Activated CD4-positive, alpha-beta T cell treated with anti-CD3 and anti-CD28 coated beads, Interleukin-2, amount 50 U/mL, for 4 hours (primary cell): ENCODE results near the gene CCDC183.
A peak's percentile ranks its signal among the peaks of the same experiment; 100 is the strongest.
"Not testable (repeated sequence)": the region's sequence is repeated elsewhere in the genome, so short reads cannot be mapped to it uniquely, and the experiment has no call there.

Source experiments
- DNase-seq, 2 experiments: peaks; one replicate each; pipeline ENCODE4 v3.0.0-alpha.2; 2020

Gene CCDC183

DNA sequence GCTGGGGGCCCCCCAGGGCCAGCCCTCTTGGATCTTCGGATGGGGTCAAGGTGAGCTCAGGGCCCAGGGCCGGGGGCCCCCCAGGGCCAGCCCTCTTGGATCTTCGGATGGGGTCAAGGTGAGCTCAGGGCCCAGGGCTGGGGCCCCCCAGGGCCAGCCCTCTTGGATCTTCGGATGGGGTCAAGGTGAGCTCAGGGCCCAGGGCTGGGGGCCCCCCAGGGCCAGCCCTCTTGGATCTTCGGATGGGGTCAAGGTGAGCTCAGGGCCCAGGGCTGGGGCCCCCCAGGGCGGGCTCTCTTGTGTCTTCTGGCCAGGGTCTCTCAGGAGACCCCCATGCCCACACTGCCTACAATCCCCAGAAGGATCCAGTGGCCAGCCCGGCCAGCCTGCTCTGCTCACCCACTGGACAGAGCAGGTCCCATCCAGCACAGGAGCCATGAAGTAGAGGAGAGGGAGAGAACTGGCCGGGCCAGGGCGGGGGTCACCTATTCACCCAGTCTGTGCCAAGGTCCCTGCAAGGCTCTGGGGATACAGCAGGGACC lies 6.9 kb downstream of the CCDC183 start:
- not testable (repeated sequence) for DNase-seq

DNA sequence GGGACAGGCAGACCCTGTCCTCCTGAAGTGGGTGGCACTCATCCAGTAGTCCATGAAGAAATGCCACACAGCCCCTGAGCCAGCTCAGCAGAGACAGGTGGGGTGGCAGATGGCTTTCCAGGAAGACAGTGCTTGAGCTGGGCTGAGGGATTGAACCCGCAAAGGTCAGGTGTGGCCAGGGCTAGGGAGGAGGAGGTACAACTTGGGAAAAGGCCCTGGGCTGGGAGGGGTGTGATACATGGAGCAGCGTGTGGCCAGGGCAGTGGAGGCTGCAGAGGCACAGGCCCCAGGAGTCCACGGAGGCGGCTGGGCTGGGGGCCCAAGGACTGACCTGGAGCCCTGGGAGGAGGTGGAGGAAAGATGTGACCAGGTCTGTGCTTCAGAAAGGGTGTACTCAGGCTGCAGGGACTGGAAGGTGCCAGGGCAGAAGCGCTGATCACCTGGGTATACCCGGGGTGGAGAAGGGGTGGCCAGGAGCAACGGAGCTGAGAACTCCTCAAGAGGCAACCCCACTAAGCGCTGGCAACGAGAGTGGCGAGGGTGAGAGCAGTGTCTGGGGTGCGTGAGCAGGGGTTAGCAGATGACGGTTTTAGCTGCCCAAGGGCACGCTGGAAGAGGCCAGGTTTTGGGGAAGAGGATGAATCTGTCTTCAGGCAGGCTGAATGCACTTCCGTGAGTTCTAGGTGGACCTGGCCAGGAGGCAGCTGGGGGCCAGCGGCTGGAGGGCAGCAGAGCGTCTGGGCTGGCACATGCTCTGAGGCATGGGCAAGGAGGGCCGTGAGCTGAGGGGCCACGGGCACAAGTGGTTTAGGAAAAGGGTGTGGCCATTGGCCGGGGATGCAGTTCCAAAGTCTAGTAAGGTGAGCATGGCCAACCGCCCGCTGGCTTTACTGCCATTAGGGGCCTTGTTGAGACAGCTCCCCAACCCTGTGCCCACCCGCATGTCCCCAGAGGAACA lies 7.7 kb downstream of the CCDC183 start:
- DNase-seq = no peak

DNA sequence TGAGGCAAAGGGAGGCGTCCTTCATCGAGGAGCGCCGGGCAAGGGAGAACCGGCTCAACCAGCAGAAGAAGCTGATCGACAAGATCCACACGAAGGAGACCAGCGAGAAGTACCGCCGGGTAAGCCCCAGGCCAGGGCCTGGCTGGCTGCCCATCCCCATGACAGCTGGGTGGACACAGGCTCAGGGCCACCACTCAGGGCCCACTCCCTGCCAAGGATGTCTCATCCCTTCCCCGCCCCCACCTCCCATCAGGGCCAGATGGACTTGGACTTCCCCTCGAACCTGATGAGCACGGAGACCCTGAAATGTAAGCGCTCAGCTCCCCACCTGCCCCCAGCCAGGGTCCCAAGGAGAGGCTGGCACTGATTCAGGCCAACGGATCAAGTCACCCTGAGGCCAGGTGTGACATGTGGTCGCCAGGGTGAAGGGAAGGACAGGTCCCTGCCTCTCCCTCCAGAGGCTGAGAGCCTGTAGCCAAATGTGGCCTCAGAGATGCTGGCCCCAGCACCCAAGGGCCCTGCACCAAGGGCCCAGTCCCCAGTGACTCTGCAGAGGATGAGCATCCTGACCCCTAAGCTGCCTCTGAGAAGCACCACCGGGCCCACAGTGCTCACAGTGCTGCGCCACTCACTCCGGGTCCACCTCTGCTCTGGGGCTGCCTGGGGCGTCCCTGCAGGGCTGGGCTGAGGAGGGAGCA lies 8.5 kb downstream of the CCDC183 start:
- no peak for DNase-seq

DNA sequence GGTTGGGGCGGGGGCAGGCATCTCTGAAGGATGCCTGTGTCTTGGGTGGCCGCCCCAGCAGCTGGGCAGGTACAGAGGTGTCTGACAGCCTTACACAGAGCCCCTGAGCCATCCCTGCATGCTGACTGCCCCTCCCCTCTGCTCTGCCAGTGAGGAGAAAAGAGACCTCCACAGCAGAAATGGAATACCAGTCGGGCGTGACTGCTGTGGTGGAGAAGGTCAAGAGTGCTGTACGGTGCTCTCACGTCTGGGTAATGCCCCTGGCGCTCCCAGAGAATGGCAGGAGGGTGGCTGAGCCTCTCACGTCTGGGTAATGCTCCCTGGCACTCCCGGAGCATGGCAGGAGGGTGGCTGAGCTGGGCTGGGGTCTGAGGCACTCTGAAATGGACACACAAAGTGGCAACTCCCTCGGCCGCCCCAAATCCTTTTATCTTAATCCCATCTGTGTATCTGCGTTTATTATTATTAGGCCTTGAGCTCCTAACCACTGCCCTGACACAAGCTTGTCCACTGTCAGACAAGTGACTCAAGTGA lies 9.1 kb downstream of the CCDC183 start:
- DNase-seq = no peak

DNA sequence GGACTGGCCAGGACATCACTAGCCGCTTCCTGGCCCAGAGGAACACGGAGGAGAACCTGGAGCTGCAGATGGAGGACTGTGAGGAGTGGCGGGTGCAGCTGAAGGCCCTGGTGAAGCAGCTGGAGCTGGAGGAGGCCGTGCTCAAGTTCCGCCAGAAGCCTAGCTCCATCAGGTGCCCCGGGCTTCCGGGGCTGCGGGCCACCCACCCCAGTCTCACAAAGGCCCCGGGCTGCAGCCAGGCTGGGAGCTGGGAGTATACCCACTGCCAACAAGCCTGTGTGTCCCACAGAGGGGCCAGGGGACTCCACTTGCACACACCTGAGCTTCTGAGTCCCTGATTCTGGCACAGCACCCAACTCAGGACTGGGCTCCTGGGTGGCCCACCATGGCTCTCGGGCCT lies 9.9 kb downstream of the CCDC183 start:
- no peak for DNase-seq

DNA sequence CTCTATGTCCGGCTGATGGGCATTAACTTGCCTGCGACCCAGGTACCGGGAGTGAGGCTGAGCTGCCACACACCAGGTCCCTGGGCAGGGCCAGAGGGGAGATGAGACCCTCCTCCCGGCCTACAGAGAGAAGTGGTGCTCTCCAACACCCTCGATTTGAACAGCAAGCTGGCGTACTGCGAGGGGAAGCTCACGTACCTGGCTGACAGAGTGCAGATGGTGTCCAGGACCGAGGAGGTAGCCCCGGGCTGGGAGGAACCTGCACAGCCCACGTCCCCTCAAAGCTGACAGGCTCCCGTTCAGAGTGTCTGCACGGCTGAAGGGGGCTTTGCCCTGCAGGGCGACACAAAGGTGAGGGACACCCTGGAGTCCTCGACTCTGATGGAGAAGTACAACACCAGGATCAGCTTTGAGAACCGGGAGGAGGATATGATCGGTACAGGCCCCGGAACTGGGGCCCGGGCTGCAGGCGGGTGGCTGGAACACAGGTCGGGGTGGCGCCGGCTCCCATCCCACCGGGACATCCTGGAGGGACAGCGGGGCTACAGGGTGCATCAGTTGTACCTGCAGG lies 10.6 kb downstream of the CCDC183 start:
- DNase-seq = no peak

DNA sequence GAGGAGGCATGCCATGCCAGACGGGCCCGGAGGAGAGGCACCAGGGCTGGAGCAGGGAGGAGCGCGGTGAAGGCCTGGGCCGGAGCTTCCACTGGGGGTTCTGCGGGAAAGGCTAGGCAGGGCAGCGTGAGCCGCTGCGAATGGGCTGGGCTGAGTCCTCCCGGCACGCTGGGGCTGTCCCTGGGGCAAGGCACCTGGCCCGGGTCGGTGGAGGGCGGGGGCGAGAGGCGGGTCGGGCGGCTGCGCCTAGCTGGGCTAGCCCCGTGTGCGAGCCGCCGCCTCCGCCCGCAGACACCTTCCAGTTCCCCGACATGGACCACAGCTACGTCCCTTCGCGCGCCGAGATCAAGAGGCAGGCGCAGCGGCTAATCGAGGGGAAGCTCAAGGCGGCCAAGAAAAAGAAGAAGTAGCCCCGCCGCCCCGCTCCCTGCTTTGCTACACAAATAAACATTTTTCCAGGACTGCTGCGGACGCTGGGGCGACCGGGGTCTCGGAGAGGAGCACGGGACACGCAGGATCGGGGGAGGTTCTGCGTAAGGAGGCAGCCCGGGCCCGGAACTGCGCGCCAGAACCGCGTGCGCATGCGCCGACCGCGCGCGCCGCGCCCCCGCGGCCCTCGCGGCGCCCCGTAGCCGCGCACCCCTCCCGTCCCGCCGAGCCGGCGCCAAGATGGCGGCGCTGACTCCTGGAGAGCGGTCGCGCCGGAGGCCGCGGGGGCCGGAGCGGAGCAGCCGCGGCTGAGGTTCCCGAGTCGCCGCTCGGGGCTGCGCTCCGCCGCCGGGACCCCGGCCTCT lies 11.3 kb downstream of the CCDC183 start, which contains the start of gene RABL6:
RABL6 (plus strand) TSS at position 668 of the 794 bp plus-strand sequence. CDS start 249 bp downstream, outside the sequence.
- DNase-seq = peak; percentile 68 to 72

DNA sequence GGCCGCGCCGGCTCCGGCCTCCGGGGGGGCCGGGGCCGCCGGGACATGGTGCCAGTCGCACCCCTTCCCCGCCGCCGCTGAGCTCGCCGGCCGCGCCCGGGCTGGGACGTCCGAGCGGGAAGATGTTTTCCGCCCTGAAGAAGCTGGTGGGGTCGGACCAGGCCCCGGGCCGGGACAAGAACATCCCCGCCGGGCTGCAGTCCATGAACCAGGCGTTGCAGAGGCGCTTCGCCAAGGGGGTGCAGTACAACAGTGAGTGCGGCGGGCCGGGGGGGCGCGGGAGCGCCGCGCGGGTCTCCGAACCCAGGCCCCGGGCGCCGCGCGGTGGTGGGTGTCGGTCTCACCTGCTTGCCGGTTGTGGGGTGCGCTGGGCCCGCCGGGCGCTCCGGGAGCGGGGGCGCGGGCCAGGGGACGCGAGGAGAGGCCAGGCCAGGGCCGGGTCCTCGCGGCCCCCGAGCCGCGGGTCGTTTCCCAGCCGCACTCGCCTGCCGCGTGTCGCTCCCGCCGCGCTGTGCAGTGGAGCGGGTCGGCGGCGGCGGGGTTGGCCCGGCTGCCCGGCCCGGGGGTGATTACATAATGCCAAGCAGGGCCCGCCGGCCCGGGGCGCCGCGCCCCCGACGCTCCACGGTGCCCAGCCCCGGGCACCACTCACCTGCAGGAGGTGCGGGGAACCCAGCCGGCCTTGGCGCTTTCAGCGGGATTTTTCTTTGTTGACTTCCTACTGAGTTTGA lies 12.1 kb downstream of the CCDC183 start:
- peak; percentile 48 to 50 for DNase-seq

DNA sequence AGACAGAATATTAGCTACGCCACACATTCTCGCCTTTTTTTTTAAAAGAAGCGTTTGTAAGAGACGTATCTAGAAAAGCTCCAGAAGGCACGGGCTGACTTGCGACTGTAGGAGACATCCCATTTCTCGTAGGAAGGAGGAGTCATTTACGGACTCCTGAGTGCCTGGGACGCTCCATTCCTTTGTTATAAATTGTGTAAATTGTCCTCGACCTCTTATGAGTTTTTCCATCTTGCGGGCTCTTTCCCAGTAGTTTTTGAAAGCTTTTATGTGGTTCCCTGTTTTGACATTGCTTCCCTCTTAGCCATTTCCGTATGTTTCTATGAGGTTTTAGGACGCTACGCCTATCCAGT lies 12.6 kb downstream of the CCDC183 start:
- no peak for DNase-seq

DNA sequence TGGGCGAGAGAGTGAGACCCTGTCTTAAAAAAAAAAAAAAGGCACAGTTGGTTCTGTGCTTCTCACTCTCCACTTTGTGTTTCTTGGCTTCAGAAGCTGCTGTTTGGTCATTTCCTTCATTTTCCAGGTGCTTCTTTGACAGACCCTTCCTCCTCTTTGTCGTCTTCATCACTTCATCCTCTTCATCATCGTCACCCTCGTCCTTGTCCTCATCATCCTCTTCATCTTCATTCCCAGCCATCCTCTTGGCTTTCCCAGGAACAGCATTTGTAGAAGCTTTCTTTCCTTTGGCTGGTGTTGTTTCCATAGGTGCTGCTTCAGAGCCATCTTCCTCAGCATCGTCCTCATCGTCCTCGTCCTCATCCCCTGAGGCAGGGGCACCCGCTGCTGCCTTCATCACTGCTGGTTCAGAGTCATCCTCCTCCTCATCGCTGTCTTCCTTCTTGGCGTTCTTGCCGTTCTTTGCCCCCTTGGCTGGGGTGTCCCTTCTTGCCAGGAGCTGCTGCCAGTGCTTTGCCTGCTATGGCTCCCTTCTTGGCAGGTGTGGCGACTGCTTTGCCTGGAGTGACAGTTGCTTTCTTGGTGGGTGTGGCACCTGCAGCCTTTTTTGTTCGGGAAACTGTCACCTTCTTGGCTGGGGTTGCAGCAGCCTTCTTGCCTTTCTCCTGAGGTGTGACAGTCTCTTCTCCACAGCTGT lies 18.7 kb downstream of the CCDC183 start:
- DNase-seq = no peak

DNA sequence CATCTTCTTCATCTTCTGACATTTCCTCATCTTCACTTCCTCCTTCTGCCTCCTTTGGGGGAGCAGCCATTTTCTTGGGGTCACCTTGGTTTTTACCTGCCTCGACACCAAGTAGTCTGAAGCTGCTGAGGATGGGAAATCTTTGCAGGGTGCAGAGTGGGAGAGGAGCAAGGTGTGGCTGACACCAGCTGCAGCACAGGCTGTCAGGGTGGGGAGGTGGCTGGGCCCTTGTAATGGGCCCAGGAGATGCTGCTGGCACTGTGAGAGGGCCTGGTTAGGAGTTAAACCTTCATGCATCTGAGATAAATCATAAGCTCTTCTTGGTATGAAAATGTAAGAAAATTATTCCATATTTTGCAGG lies 19.3 kb downstream of the CCDC183 start:
- no peak for DNase-seq

DNA sequence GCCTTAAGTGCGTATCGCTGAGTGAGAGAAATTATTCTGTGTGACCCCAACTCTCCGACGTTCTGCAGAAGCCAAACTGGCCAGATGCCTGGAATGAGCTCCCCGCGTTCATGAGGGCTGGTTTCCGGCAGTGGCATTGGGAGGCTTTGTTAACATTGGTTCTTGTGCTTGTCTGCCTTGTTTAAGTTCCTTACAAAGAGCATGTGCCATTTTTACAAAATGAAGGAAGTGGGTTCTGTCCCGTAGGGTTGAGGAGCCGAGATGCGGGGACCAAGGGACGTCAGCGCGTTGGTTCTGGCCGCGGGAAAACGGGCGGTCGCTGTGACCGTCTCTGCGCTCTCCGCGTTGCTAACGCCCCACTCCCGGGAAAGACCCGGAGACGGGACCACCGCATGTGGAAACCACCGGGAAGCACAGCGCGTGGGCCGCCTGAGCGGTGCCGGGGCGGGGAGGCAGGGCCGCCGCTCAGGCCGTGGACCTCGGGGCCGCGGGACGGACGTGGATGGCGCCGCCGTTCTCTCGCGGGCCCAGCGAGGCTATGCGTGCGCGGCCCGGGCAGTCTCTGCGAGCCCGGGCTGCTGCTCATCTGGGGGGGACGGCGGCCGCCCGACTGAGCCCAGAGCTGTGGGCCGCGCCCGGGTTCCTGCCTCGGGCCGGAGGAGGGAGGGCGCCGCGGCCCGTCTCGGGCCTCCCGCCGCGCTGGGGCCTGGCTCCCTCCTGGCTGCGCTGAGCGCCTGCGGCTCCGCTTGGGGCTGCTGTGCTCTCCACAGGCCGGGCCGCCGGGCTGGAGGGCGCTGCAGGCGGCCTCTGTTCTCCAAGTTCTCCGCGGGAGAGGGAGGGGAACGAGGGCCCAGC lies 25.1 kb downstream of the CCDC183 start:
- DNase-seq = no peak

DNA sequence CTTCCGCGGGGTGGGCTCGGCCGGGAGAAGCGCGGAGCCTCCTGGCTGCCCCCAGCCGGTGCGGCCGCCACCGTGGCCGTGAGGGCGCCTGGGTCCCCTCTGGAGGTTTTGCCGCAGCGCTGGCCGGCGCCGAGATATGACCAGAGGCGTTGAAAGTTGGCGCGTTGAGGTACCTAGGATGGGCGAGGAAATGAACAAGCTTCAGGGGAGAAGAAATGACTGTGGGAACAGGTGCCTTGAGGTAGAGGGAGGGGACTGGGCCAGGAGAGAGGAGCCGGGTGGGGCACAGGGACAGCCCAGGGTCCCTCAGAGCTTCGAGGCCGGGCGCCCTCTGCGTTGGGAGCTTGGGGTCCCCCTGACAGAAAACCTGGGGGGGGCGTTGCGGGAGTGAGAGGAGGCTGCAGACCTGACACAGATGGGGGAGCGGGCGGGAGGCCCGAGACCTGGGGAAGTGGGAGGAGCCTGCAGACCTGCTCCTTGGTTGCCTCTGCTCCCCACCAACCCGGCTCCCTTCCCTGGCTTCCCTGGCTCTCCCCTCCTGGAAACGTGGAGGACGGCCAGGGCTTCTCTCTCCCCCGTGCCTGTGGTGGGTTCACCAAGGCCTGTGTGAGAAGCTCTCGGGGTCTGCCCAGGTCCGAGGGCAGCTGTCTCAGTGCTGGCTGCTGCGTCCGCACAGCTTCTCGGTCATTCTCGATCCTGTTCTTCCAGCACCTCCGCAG lies 25.8 kb downstream of the CCDC183 start:
- DNase-seq = no peak

DNA sequence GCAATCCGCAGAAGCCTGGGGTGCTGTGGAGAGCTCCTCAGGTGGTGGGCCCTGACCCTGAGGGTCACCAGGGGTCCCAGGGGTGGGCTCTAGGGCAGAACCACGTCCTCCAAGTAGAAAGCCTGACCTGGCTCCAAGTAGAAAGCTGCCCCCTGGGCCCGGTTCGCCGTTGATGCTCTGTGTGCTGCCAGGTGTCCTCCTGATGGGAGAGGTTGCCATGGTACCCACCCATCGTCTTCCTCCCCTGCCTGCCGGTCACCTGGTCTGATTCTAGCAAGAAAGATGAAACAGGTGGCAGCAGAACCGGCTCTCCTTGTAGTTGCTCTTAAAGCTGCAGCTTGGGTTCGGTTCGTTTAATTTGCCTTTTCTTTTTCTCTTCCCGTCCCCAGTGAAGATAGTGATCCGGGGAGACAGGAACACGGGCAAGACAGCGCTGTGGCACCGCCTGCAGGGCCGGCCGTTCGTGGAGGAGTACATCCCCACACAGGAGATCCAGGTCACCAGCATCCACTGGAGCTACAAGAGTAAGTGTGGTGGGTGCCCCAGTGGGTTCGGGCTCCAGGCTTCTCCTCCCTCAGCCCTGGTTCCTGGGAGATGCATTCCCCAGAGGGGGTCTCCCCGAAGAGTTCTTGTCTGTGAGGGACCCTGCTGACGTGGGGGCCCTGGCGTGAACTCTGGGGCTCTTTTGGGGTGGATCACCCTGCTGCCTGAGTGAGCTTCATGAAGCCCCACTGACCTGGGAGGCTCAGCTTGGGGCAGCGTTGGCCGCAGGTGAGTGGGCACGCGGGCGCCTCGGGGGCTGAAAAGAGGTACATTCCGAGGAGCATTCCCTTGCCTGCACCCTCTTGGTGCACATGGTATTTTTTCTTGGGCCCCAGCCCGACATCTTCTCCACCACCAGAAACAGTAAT lies 27.3 kb downstream of the CCDC183 start:
- no peak for DNase-seq

DNA sequence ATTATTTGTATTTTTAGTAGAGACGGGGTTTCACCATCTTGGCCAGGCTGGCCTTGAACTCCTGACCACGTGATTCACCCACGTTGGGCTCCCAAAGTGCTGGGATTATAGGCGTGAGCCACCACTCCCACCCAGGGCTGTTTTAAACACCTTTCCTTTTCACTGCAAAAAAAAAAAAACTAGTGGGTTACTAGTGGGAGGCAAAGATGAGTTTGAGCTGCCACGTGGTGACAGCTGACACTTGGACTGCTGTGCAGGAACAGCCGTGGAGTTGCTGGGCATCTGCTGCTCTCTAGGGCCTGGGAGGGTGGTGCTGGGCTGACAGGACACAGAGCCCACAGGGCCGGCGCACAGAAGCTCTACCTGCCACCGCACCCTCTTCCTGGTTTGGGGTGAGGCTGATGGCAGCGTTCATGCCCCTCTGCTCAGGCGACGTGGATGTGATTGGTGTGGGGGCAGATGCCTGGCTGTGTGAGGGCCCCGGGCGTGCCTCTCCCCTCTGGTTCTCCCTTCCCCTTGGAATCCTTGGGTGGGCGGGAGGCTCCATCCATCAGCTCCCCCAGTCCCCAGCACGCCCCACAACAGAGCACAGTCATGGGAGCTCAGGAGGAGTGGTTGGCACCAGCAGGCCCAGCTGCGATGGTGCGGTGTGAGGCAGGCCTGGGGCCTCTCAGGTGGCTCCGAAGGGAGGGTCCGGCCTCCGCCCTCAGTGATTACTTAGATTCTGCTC lies 28.5 kb downstream of the CCDC183 start:
- DNase-seq = no peak

DNA sequence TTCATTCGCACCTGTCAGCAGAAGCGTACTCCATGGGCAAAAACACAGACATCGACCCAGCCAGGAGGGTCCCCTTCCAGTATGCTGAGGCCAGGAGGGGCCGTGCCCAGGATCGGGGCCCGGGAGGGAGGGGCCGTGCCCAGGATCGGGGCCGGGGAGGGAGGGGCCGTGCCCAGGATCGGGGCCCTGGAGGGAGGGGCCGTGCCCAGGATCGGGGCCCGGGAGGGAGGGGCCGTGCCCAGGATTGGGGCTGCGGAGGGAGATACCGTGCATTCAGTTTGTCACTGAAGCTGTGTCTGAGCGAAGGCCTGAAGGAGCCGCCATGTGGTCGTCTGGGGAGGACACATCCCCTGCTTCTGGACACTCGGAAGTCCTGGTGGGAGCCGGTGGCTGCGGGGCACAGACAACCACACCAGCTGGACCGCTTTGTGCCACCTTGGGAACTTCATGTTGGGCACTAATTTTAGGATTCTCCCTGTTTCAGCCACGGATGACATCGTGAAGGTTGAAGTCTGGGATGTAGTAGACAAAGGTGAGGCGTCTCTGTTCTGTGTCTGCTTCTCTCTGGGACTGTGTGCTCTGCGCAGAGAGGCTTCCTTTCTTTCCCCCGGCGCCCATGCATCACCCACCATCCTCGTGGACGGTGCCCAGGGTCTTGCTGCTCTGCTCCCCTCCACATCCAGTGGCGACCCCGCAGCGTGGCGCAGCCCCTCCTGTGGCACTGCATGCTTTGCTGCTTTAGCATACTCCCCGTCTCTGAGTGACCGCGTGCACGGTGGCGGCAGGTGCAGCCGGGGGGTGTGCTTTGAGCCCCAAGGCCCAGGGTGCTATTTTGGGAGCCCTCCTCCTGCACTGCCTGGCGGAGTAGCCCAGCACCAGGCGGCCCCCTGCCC lies 29.4 kb downstream of the CCDC183 start:
- DNase-seq = no peak

DNA sequence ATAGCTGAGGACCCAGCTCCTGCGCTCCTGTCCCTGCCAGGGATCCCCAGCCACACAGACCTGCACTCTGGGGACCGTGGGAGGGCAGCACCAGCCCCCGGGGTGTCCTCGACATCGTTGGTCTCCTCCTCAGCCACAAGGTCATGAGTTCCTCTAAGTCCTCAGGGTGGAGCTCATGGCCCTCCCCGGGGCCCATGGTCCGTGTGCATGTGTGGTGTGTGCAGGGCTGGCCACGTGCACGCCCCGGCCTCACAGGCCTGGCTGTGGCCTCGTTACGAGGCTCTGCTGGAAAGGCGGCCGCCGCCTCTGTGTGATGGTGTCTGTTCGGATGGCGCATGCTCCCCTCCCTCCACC lies 30.0 kb downstream of the CCDC183 start:
- no peak for DNase-seq
